ENCODE results near the gene EFS.

DNA sequence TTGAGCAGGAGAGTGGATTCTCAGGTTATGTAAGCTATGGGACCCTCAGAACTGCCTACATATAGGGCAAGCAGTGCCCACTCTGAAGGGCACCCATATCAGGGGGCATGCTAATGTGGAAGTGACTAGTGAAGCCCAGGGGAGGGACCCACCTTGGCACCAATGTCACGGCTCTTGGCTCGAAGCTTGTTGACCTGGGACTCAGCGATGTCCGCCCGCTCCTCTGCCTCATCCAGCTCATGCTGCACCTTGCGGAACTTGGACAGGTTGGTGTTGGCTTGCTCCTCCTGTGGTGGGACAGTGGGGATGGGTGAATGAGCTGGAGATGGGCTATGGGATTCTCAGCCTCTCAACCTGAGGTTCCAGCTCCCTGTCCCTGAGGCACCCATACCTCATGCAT is 17.3 kb upstream of the EFS start:
- TF ChIP-seq EP300 (IDR thresholded peaks at IDR 0.05): no peak
- TF ChIP-seq, protein P1, sequence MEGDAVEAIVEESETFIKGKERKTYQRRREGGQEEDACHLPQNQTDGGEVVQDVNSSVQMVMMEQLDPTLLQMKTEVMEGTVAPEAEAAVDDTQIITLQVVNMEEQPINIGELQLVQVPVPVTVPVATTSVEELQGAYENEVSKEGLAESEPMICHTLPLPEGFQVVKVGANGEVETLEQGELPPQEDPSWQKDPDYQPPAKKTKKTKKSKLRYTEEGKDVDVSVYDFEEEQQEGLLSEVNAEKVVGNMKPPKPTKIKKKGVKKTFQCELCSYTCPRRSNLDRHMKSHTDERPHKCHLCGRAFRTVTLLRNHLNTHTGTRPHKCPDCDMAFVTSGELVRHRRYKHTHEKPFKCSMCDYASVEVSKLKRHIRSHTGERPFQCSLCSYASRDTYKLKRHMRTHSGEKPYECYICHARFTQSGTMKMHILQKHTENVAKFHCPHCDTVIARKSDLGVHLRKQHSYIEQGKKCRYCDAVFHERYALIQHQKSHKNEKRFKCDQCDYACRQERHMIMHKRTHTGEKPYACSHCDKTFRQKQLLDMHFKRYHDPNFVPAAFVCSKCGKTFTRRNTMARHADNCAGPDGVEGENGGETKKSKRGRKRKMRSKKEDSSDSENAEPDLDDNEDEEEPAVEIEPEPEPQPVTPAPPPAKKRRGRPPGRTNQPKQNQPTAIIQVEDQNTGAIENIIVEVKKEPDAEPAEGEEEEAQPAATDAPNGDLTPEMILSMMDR (IDR thresholded peaks at IDR 0.05): no peak

All from tibial nerve (tissue), 4 donors.